IMR-90 (cell line): Measurements from ENCODE around the gene KRTAP5-4.

Source experiments
- CTCF ChIP-seq: conservative IDR thresholded peaks from 2 replicates; pipeline ENCODE4 v1.5.1; 2012; ENCODE audit warnings: mild to moderate bottlenecking, low read depth, low read length, improper control_type of control experiment
- FOS ChIP-seq: fragments of 150-350 bp; IDR thresholded peaks from 2 replicates; pipeline ENCODE4 v1.6.1; 2016; ENCODE audit warnings: low read depth, low read length
- POLR2A ChIP-seq: IDR thresholded peaks from 2 replicates; pipeline ENCODE4 v1.6.1; 2012; ENCODE audit warnings: mild to moderate bottlenecking, low read depth, low read length
- RCOR1 ChIP-seq: IDR thresholded peaks from 2 replicates; pipeline ENCODE4 v1.6.1; 2012; ENCODE audit warnings: mild to moderate bottlenecking, low read length, improper control_type of control experiment; ENCODE audit not compliant: insufficient replicate concordance

DNA sequence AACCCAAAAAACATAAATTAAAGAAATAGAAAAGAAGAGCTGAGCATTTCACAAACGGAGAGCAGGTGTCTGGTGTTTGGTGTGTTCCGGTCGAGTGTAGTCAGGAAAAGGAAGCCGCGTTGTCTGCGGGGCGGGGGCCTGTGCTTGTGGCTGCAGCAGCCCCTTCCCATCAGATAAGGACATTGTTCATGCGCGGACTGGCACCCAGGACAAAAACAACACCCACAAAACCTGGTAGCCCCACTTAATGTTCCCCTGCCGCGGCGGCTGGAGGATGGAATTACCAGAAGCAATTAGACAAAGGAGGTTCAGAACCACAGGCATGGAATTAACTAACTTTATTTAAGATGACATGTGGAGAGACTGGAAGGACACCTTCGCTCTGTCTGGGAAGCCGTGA is 37.6 kb upstream of the KRTAP5-4 start:
- TF ChIP-seq CTCF (no peak), RCOR1 (no peak), FOS (no peak), POLR2A (no peak)
